ENCODE results near the gene ARF3. TPM values are rescaled to one million over a fixed set of nuclear protein-coding genes. Genes with fewer than 3 reads are reported as not detected.
"Not testable (repeated sequence)": the region's sequence is repeated elsewhere in the genome, so short reads cannot be mapped to it uniquely, and the experiment has no call there.

ARF3 gene
- total RNA-seq, 1 experiment from 2014 or later: 80.9 TPM

GRCh38 chr12:48933664-48934311 is 23.5 kb downstream of the ARF3 start:
- Histone ChIP-seq H3K4me1 (no peaks in the 10 kb centered on the region), H3K9me3 (replicated peaks) (no peaks in the 10 kb centered on the region), H3K36me3 (peaks cover 50% of the 10 kb centered on the region), H3K4me3 (no peak overlapping the region), H3K27ac (no peak overlapping the region), H3K27me3 (no peaks in the 10 kb centered on the region)
- DNase-seq: no peak

- Histone ChIP-seq H3K4me1 (no peaks in the 10 kb centered on the region), H3K27me3 (no peaks in the 10 kb centered on the region), H3K27ac (no peak overlapping the region), H3K4me3 (no peak overlapping the region), H3K9me3 (replicated peaks) (no peaks in the 10 kb centered on the region), H3K36me3 (peaks cover 50% of the 10 kb centered on the region)
- no peak for DNase-seq
These were observed 24.4 kb downstream of the ARF3 start for GRCh38 chr12:48932878-48933277.

- no peaks in the 10 kb centered on the region for H3K4me1 ChIP-seq
- H3K36me3 ChIP-seq: peaks cover 43% of the 10 kb centered on the region
- H3K27ac ChIP-seq: no peak overlapping the region
- DNase-seq: no peak
- no peak overlapping the region for H3K4me3 ChIP-seq
- no peaks in the 10 kb centered on the region for H3K9me3 ChIP-seq (replicated peaks)
- H3K27me3 ChIP-seq: no peaks in the 10 kb centered on the region
These were observed 26.8 kb downstream of the ARF3 start for GRCh38 chr12:48930475-48930874.

GRCh38 chr12:48929551-48929950 is 27.7 kb downstream of the ARF3 start:
- DNase-seq: no peak
- Histone ChIP-seq H3K36me3 (peaks cover 43% of the 10 kb centered on the region), H3K4me1 (no peaks in the 10 kb centered on the region), H3K27ac (no peak overlapping the region), H3K4me3 (no peak overlapping the region), H3K9me3 (replicated peaks) (no peaks in the 10 kb centered on the region), H3K27me3 (no peaks in the 10 kb centered on the region)

GRCh38 chr12:48927261-48927660 is 30.0 kb downstream of the ARF3 start:
- Histone ChIP-seq H3K4me1 (no peaks in the 10 kb centered on the region), H3K27me3 (no peaks in the 10 kb centered on the region), H3K36me3 (peaks cover 38% of the 10 kb centered on the region), H3K27ac (no peak overlapping the region), H3K4me3 (no peak overlapping the region), H3K9me3 (replicated peaks) (no peaks in the 10 kb centered on the region)
- no peak for DNase-seq

- DNase-seq: no peak
- no peaks in the 10 kb centered on the region for H3K9me3 ChIP-seq (replicated peaks)
These were observed 31.8 kb downstream of the ARF3 start, which contains the start of gene FKBP11 for GRCh38 chr12:48925304-48926011. TSS of gene FKBP11 (minus strand) at chr12:48925492. CDS start at chr12:48925428, 64 bp downstream.

GRCh38 chr12:48924617-48925303 is 32.5 kb downstream of the ARF3 start:
- peaks cover 23% of the 10 kb centered on the region for H3K36me3 ChIP-seq
- no peak overlapping the region for H3K4me3 ChIP-seq
- no peak for DNase-seq
- no peak overlapping the region for H3K27ac ChIP-seq
- H3K27me3 ChIP-seq: no peaks in the 10 kb centered on the region
- H3K4me1 ChIP-seq: no peaks in the 10 kb centered on the region
- H3K9me3 ChIP-seq (replicated peaks): no peaks in the 10 kb centered on the region

More at GRCh38 chr12:48925304-48926011, 31.8 kb downstream of the ARF3 start, which contains the start of gene FKBP11:
- H3K27me3 ChIP-seq: no peaks in the 10 kb centered on the region
- H3K4me3 ChIP-seq: no peak within 1 kb of the TSS
- no peak within 1 kb of the TSS for H3K27ac ChIP-seq
- H3K4me1 ChIP-seq: no peaks in the 10 kb centered on the region
- peaks cover 30% of the 10 kb centered on the region for H3K36me3 ChIP-seq

- Histone ChIP-seq H3K36me3 (peaks cover 15% of the 10 kb centered on the region), H3K27me3 (no peaks in the 10 kb centered on the region), H3K4me1 (no peaks in the 10 kb centered on the region), H3K4me3 (no peak overlapping the region), H3K9me3 (replicated peaks) (no peaks in the 10 kb centered on the region), H3K27ac (no peak overlapping the region)
- DNase-seq: no peak
These were observed 34.2 kb downstream of the ARF3 start for GRCh38 chr12:48923117-48923516.

GRCh38 chr12:48917857-48918537 is 39.3 kb downstream of the ARF3 start:
- H3K9me3 ChIP-seq (replicated peaks): no peaks in the 10 kb centered on the region
- H3K4me1 ChIP-seq: no peaks in the 10 kb centered on the region
- H3K27me3 ChIP-seq: no peaks in the 10 kb centered on the region
- DNase-seq: no peak
- no peak overlapping the region for H3K27ac ChIP-seq
- H3K36me3 ChIP-seq: 0 out of 2 replicates have a peak, but pooled peaks cover 4% of the 10 kb centered on the region
- H3K4me3 ChIP-seq: no peak overlapping the region

GRCh38 chr12:48910196-48910595 is 47.1 kb downstream of the ARF3 start:
- DNase-seq: no peak
- H3K4me3 ChIP-seq: no peak overlapping the region
- H3K27ac ChIP-seq: no peak overlapping the region
- no peaks in the 10 kb centered on the region for H3K4me1 ChIP-seq
- no peaks in the 10 kb centered on the region; the same call in 1 of the 2 replicates for H3K27me3 ChIP-seq
- H3K36me3 ChIP-seq: no peaks in the 10 kb centered on the region
- H3K9me3 ChIP-seq (replicated peaks): no peaks in the 10 kb centered on the region

- H3K9me3 ChIP-seq (replicated peaks); DNase-seq: not testable (repeated sequence)
These were observed 47.6 kb downstream of the ARF3 start for GRCh38 chr12:48909698-48910097.

GRCh38 chr12:48907245-48907644 is 50.0 kb downstream of the ARF3 start:
- Histone ChIP-seq H3K4me3 (no peak overlapping the region), H3K27me3 (peaks cover 5% of the 10 kb centered on the region; the same call in 1 of the 2 replicates), H3K27ac (no peak overlapping the region), H3K4me1 (peaks cover 5% of the 10 kb centered on the region; the same call in 1 of the 2 replicates), H3K36me3 (no peaks in the 10 kb centered on the region), H3K9me3 (replicated peaks) (no peaks in the 10 kb centered on the region)
- no peak for DNase-seq

More at GRCh38 chr12:48909698-48910097, 47.6 kb downstream of the ARF3 start:
- H3K27ac ChIP-seq, H3K4me3 ChIP-seq, H3K36me3 ChIP-seq, H3K4me1 ChIP-seq, H3K27me3 ChIP-seq: not testable (repeated sequence)

- peaks cover 5% of the 10 kb centered on the region for H3K27me3 ChIP-seq
- H3K4me3 ChIP-seq: peak overlapping the region; percentile 50
- peak; percentile 93 for DNase-seq
- peaks cover 5% of the 10 kb centered on the region; the same call in 1 of the 2 replicates for H3K4me1 ChIP-seq
- no peak overlapping the region for H3K27ac ChIP-seq
- H3K9me3 ChIP-seq (replicated peaks): no peaks in the 10 kb centered on the region
- no peaks in the 10 kb centered on the region for H3K36me3 ChIP-seq
These were observed 53.3 kb downstream of the ARF3 start for GRCh38 chr12:48903982-48904411.

GRCh38 chr12:48903363-48903981 is 53.8 kb downstream of the ARF3 start:
- no peak for DNase-seq
- no peak overlapping the region for H3K27ac ChIP-seq
- no peaks in the 10 kb centered on the region for H3K9me3 ChIP-seq (replicated peaks)
- H3K36me3 ChIP-seq: no peaks in the 10 kb centered on the region
- H3K4me1 ChIP-seq: peaks cover 5% of the 10 kb centered on the region; the same call in 1 of the 2 replicates
- H3K4me3 ChIP-seq: no peak overlapping the region
- peaks cover 5% of the 10 kb centered on the region for H3K27me3 ChIP-seq
